GM12873 (cell line): ENCODE data around the gene IFNAR2.

Source experiments
- TF ChIP-seq, protein P1 (sequence below): IDR thresholded peaks from 2 replicates; pipeline ENCODE4 v1.5.1; 2012; ENCODE audit warnings: low read depth, mild to moderate bottlenecking, moderate library complexity, low read length, control low read depth; ENCODE audit not compliant: insufficient read depth; ENCODE audit errors: missing control alignments

Gene IFNAR2

GRCh38 chr21:33206771-33207281 lies 22.9 kb upstream of the IFNAR2 start:
- TF ChIP-seq, protein P1, sequence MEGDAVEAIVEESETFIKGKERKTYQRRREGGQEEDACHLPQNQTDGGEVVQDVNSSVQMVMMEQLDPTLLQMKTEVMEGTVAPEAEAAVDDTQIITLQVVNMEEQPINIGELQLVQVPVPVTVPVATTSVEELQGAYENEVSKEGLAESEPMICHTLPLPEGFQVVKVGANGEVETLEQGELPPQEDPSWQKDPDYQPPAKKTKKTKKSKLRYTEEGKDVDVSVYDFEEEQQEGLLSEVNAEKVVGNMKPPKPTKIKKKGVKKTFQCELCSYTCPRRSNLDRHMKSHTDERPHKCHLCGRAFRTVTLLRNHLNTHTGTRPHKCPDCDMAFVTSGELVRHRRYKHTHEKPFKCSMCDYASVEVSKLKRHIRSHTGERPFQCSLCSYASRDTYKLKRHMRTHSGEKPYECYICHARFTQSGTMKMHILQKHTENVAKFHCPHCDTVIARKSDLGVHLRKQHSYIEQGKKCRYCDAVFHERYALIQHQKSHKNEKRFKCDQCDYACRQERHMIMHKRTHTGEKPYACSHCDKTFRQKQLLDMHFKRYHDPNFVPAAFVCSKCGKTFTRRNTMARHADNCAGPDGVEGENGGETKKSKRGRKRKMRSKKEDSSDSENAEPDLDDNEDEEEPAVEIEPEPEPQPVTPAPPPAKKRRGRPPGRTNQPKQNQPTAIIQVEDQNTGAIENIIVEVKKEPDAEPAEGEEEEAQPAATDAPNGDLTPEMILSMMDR: no peak

DNA sequence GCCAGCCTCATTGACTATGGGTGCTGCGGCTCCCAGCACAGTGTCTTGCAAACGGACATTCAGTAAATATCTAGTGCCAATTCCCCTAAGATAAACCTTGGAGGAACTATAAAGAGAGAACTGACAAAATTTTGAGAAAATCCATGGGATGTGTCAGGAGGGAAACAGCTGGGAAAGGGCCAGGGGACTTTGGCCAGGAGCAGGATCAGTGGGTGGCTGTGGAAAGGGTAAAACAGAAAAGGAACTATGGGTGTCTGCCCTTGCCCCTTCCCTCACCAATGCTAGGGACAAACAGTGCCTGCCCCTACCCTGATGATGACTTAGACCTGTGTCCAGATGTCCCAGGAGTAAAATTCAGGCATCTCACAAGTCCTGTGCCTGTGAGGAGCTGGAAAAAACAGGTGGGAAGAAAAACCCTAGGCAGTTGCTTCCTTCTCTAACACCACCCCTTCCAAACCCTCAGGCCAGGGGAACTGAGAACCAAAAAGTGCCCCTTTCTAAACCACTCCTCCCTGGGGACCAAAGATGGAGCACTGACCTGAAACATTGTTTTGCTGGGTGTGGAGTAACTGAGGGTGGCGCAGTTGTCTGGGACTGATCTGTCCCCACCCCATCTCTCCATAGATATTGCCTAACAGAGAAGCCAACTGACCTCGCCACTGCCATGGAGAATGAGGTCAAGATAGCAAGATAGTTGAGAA lies 22.1 kb upstream of the IFNAR2 start:
- TF ChIP-seq, protein P1: no peak

GRCh38 chr21:33208534-33208933 lies 21.2 kb upstream of the IFNAR2 start:
- TF ChIP-seq, protein P1: no peak

DNA sequence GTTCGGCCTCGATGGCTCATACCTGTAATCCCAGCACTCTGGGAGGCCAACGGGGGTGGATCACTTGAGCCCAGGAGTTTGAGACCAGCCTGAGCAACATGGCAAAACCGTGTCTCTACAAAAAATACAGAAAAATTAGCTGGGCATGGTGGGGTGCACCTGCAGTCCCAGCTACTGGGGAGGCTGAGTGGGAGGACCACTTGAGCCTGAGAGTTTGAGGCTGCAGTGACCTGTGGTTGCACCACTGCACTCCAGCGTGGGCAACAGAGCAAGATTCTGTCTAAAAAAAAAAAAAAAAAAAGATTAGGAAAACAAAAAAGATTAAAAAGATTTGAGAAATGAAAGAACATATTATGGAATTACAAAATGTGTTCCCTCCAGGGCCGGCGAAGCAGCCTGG lies 18.4 kb upstream of the IFNAR2 start:
- TF ChIP-seq, protein P1: no peak

- TF ChIP-seq, protein P1: no peak
These were observed 18.0 kb upstream of the IFNAR2 start for GRCh38 chr21:33211732-33212131.

DNA sequence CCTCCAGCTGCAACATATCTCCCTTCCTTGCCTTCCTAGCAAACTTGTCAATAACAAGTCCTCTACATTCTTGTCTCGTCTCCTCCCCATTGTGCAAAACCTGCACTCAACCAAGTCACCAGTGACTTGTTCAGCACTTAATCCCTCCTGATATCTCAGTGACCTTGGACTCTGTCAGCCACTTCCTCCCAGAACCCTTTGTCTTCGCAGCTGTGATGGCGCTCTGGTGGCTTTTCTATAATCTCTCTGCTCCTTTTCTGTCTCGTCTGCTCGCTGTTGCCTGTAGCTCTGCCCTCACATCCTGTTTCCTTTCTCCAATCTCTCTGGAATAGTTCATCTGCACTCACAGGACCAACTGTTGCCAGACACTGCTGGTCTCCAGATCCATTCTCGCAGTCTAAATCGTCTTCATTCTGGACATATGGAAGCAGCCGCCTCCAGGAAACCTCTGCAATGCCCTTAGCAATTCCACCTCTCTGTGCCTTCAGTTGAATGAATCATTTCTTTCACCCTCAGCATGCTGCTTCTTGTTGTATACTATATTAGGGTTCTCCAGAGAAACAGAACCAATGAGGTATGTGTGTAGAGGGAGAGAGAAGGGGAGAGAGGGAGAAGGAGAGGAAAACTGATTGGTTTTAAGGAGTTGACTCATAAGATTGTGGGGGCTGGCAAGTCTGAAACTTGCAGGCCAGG lies 17.4 kb upstream of the IFNAR2 start:
- TF ChIP-seq, protein P1: no peak

DNA sequence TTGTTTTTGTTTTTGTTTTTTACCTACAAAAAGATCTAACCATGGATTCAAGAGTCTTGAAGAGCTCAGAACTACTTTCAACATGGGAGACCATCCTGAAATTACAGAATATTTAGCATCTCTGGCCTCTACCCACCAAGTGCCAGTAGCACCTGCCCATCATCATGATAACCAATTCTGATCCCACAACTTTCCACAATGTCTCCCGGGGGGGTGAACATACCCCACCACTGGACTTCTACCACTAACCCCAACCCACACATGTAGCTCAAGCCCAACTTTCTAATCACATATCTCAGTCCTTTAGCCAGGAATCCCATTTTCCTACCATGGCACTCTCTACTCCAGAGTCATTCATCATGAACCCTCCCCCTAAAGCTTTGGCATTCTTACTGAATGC lies 15.7 kb upstream of the IFNAR2 start:
- TF ChIP-seq, protein P1: no peak
